Stimulated activated naive CD8-positive, alpha-beta T cell treated with anti-CD3 and anti-CD28 coated beads, Interleukin-15, Interleukin-2, amounts not matched to agents 100 U/mL and 50 U/mL, for 24 hours (primary cell): ENCODE measurements around the gene EGR4.

Source experiments
- ATAC-seq: fragments of 150-1000 bp; cut with Tn5 transposase; one replicate; pipeline ENCODE4 v1.10.0; 2021
- DNase-seq: peaks from one replicate; pipeline ENCODE4 v3.0.0; 2021

The EGR4 gene

DNA sequence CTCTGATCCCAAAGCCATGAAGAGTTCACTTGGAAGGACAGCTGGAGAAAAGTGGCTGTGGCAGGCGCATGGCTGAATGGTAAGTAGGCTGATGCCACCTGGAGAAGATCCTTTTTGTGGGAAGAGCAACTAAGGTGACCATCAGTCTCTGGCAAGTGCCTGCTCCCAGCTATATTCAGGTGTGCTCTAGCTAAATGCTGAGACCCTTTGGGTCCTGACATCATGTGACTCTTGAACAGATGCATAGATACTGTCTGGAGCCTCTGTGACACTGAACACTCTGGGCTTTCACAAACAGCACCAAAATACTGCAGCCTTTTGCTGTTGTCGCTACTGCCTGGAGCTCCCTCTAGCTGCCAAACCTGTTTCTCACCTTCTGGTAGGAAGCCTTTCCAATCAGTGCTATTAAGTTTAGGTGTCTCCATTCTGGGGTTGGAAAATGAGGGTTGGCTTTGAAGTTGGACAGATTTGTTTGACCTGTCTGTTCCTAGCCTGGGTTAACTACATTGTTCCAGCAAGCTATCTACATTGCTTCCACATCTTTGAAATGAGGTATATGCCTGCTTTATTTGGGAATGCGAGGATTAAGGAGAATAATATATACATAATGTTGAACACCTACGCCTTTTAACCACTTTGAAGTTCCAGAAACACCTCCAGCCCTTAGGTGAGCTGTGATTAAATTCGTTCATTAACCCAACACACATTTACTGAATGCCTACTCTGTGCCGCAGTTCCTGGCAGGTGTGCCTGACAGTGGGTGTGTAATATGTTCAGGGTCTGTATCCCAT, 3.1 kb downstream of the EGR4 start:
- peak; percentile 59 for DNase-seq
- no peak for ATAC-seq

DNA sequence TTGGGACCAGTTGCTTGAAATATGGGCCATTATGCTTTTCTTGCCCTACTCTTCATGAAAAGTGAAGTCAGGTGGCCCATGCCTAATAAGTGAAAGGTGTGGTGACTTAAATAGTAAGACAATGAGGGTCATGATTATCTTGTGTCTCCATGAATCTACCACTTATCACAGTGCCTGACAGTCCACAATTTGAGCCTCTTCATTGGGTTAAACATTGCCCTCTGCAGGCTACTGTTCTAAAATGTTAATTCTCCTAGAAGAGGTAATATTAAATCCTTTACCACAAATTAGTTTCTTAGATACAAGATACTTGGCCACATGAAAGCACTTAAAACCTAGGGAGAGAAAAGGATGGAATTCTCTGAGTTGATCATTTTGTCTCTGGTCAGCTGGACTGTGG, 4.0 kb downstream of the EGR4 start:
- DNase-seq (no peak), ATAC-seq (no peak)

DNA sequence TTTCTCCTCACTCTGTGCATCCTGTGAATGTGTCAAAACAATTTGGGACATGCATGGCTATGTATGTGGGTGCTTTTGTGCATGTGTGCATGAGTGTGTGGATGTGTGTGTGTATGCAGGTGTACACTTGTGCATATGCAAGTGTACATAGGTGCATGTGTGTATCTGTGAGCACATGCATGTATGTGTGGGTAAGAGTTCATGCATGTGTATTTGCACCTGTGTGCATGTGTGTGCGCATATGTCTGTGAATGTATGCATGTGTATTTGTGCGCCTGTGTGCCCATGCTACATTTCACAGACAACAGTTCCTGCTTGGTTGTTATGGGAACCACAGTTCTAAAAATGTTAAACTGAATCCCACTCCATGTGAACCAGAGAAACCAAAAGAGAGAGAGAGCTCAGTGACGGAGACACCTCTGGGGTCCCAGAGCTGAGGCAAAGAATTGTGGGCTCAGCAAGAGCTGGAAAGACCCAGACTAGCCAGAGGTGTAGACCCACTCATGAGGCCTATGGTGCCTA, 7.2 kb downstream of the EGR4 start:
- DNase-seq (no peak), ATAC-seq (no peak)

DNA sequence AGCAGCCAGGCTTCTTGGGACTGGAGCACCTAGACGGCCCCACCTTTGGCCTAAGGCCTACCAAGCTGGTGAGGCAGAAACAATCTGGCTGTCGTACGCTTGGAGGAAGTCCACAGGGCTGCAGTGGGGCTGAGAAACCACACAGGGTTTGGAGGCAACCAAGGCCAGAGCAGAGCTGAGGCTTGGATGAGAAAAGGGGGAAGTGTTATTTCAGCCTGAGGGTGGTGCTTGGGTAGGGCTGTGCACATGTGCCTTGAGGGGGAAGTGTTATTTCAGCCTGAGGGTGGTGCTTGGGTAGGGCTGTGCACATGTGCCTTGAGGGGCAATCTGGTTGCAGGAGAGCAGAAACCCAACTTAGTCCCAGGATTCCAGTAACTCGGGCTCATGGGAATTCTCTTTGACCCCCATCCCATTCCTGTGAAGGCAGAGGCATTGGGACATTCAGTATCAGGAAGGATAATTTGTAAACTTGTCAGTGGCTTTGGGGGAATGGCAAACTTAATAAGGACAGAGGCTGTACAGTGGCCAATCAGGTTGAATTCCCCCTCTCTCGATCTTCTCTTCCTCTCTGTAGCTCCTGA, 8.1 kb downstream of the EGR4 start:
- peak; percentile 54 for DNase-seq
- peak; percentile 51 for ATAC-seq

DNA sequence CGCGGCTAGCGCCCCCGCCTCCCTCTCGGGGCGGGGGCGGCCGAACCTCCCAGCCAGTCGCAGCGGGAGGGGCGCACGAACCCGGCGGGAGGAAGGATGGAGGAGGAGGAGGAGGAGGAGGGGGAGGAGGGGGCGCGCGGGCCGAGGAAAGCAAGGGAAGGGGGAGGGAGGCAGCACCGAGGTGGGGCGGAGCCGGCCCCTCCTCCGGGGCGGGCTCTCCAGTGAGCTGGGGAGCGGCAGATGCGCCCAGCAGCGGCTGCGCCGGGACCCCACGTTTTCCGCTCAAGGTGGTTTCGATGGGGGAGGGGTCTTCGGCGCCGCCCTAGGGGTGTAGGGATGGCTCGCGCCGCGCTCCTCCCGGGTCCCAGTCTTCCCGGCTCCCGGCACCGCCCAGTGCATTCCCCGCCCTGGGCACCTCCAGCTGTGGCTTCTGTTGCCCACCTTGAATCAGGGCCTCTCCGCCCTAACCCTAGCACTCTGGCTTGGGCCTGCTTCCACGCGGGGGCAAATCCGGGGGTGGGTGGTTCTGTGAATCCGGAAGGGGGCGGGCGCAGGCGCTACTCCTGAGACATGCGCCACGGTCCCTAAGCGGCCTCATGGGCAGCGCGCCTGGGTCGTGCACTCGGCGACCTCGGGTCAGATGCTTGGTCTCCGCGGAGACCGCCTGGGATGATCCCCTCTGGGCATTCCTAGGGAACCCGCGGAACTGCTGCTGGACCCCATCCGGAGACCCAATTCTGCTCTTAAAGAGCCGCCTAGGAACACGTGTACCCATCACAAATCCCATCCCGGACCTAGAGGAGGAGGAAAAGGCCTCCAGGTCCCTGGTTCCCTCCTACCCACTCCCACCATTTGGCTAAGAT, 8.8 kb downstream of the EGR4 start, which contains the start of gene FBXO41:
FBXO41 (minus strand) TSS at position 183 of the 863 bp plus-strand sequence. CDS start 14,848 bp downstream, outside the sequence.
- ATAC-seq (peak; percentile 87), DNase-seq (peak; percentile 86)

DNA sequence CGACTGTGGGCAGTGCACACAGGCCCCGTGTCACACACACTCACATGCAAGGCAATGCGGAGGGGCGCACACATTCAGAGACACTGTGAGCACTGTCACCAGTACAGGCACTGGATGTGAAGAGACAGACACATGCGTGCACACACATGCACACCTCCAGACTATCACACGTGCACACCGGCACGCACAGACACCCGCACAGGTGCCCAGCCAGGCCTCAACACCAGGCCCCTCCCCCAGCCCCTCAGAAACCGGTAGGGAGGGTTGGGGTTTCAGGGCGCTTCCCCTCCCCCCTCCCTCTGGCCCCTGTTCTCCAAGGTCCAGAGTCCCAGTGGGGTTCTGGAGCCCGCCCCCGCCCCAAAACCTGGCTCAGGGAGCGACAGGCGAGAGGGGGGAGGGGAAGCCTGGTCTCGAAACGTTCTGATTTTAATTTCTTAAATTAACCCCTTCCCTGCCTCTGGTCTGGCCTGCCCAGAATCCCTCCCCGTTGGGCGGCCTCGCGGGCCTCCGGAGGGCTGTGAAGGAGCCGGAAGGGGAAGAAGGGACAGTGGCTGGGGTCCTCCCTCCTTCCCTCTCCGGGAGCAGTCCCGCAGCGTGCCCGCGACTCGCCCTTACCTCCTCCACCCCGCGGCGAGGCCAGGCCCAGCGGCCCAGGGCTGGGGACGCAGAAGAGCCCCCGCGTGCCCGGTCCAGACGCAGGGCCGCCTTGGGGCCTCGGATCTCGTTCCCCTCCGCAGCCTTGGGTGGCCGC, 9.6 kb downstream of the EGR4 start:
- peak; percentile 16 for ATAC-seq
- peak; percentile 64 for DNase-seq

DNA sequence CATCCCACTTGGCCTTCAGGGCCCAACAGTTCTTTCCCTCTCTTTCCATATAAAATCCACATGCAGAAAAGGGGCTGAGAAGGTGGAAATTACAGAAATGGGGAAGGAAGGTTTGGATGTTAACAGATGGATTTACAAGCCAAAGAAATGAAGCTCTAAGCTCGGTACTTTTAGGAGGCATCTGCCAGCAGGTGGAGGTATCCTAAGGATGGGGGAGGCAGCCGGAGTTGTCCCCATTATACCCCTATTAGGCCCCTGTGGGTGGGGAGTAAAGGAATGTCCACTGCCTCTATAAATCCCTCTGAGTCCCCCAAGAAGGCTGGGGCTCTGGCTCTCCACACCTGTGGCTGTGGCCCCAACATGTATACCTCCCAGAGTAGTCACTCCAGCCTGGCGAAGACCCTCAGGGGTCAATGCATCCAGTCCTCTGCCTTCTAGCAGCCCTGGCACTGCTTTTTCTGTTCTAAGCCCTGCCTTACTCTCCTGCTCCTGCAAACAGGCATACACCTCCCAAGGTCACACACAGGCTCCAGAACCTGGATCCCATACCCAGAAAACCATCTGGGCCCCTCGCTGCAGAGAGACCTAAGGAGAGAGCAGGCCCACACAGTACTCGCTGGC, 10.3 kb downstream of the EGR4 start:
- ATAC-seq (no peak), DNase-seq (no peak)

DNA sequence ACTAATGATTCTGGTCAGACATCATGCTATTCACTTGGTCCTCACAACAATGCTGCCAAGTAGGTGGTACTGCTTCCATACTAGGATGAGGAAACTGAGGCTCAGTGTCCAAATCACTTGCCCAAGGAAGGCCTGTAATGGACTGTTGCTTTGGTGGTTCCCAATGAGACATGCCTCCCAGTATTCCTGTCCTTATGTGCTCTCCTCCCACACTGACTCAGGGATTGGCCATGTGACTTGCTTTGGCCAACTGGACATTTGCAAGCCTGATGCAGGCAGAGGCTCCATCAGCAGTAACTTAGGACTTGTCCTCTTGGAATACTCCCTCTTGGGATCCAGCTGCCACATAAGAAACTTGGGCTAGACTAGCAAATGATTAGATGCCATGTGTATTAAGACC, 12.1 kb downstream of the EGR4 start:
- DNase-seq (no peak), ATAC-seq (no peak)

DNA sequence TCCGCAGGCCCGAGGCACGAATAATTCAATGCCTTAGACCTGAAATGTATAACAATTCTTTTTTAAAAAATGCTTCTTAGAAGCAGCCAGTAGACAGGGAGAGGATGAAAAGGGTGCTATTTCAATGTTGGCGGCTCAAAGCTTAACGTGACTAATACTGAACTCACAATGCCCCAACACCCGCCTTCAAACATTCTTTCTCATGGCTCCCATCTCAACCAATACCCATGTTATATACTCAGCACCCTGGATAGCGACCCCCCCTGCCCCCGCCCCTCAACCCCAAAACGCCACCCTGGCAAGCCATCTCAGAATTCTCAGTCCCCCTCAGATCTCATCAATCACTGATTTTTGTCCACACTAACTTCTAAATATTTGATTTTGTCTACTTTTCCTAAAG, 13.5 kb downstream of the EGR4 start:
- DNase-seq (no peak), ATAC-seq (no peak)

DNA sequence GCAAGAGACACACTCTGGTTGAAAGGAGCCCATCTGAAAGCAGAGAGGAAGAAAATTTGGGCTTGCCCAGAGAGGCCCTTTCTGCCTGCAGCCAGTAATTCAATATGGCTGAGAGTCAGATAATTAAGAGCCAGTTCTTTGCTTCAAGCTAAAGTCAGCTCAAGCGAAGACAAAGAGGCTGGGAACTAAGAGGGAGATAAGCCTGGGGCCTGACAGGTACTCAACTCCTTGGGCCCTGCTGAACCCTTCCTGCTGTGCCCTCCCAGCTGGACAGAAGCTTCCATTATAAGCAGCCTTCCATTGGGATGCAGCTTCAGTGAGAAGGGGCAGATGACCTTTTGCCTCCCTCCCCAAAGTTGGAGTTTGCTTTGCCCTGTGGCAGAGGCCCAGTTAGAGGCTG, 21.1 kb downstream of the EGR4 start:
- ATAC-seq (no peak), DNase-seq (no peak)

DNA sequence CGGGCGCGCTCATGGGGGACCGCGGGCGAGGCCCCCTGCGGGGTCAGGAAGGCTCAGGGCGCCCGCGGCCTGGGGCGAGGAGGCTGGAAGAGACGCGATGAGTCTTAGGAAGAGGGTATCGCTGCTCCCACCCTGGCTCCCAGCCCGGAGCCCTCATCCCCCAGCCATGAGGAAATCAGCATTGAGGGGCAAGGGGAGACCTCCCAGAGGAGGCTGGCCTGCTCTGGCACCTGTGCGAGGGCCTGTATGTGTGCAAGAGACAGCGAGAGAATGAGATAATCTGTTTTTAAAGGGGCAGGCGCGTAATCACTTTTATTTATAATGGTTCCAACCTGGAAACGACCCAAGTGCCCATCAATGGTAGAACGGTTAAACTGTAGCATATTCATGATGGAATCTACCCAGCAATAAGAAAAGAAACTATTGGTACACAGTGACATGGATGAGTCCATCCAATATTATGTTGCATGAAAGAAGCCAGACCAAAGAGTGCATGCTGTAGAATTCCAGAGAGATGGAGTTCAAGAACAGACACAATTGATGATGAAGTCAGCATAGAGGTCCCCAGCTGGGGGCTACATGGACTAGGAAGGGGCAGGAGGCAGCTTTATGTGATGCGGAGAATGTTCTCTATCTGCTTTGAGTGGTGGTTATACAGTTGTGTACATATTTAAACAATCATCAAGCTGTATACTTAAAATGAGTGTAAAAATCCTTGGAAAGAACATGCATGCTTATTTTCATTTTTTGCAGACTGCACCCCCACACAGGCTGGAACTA, 23.5 kb downstream of the EGR4 start:
- peak; percentile 3 for ATAC-seq
- no peak for DNase-seq

DNA sequence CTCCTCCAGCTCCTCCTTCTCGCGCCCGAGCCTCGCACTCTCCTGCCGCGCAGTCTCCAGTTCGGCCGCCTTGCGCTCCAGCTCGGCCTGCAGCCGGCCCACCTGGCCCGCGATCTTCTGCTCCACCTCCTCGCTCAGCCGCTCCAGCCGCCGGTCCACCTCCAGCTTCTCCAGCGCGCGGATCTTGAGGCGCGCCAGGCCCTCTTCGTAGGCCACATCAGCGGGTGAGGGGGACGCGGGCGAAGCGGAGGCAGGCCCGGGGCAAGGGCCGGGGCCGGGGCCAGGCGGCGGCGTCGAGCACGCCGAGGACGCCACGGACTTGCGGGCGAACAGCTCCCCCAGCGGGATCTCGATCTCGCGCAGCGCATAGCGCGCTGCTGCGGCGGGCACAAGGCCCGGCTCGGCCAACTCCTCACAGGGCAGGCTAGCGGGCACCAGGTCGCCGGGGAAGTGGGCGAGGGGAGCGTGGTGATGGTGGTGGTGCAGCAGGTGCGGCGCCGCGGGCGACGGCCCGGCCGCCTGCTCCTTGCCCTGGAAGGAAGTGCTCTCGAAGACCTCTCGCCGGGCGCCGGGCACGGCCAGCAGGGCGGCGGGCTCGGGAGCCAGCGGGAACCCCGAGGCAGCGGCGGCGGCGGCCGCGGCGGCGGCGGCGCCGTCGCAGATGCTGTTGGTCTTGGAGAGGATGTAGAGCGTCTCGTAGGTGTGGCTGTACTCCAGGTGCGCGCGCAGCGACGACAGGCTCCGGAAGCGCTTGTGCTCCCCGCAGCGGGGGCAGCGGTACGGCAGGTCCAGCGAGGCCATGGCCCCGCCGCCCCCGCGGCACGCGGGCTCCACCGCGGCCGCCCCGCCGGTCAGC, 24.3 kb downstream of the EGR4 start:
- ATAC-seq (peak; percentile 75), DNase-seq (peak; percentile 61)

DNA sequence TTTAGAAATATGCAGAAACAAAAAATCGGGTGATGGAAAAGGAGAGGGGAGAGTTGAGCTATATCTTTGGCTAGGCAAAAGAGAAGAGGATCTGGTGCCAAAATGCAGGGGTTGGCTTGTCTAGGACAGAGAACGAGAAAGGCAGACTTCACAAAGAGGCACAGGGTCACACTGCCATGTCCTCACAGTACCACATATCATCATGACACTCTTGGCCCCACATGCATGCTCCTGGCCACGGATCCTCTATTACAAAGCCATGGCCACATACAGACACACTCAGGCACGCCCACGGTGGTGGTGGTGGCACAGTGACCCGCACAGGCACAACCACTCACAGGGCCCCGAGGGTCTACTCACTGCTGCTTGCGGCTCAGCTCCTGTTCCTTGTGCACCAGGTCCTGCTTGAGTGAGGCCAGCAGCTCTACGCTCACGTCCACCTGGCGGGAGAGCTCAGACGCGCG, 24.9 kb downstream of the EGR4 start:
- no peak for ATAC-seq

DNA sequence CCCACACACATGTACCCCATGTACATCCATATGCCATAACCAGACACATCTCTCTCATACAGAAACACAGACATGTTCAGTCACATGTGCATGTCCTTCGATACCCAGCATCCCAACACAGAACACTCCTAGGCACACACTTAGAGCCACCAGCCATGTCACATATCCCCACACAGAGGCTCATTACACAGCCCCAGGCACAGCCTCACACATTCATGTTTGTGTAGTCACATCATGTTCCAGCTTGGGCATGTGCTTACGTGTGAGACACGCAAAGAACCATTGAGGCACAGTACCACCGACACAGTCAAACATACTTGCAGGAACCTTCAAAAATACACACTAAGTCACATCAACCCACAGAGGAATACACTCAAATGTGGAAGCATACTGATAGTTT, 26.3 kb downstream of the EGR4 start:
- DNase-seq (no peak), ATAC-seq (no peak)

More for the DNA sequence above, 24.9 kb downstream of the EGR4 start:
- no peak for DNase-seq

DNA sequence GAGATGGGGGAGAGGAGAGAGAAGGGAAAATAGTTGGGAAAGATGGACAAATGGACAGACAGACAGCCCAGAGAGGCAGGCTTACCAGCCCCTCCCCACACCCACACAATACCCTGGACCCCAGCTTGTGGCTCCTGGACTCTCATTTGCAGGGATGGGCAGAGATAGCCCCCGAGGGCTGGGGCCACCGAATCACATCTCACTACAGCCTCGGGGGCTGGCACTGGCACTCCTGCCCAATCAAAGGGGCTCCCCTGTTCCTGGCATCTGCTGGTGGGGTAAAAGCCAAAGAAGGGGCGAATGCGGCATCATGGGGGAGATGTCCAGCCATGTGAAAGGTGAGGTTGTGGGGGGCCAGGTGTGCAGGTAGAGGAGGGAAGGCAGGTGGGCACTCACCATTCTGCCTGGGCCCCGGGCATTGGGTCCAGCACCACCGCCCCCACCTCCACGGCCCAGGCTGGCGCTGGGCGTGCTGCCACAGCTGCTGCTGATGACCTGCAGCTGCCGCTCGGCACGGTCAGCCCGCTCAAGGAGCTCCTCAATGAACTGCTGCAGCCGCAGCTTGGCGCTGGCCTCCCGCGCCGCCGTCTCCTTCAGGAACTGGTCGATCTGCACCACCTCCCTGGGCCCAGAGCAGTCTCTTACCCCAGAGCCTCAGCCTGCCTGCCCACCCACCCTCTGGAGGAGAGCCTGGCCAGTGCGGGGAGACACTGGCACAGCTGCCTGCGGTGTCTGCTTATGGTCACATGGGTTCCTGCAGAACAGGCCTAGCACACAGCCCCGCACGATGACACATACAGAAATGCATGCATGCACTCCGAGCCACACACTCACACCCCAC, 27.1 kb downstream of the EGR4 start:
- DNase-seq (no peak), ATAC-seq (no peak)

DNA sequence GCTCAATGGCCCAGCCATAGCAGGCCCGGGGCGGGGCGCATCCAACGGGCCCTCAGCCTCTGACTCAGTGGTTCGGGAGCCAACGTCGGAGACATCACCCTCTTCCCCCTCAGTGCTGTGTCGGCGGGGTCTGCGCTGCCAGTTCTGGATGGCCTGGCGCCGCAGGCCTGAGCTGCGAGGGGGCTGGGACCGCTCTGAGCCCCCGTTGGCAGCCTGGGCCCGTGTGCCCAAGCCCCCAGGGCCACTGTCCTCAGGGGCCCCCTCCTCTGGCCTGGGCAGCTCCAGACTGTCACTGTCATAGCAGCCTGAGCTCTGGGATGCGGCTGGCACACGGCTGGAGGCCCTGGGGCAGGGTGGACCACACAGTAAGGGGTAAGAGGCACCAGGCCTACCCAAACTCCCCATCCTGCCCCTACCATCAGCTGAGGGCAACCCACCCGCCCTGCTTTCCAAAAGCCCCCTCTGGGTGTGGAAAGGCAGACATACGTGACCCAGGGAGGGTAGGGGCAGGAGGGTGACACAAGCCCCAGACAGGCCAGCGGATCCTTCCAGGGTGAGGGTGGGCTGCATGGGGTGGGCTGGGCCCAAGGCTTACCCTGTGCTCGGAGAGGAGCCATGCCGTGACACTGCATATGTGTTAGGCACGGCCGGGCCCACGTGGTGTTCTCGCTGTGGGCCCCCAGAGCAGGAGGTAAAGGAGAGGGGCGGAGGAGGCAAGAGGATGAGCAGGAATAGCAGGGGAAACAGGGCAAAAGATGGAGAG, 27.9 kb downstream of the EGR4 start:
- no peak for ATAC-seq
- no peak for DNase-seq

DNA sequence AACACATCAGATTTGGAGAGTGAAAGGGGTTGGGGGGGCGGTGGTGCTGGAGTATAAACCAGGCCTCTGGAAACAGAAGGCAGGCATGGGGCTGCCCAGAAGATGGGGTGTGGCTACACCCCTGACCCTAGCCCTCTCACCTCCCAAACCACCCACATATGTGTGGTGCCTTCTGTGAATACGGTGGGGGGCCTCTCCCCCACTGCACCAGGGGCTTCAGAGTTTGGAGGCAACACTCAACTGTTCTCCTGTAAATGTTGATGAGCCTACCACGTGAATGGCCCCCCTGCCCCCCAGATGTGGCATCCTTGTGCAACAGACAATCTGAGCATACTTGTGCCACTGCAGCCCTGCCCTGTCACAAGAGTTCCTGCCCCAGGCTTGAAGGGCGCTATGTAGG, 28.6 kb downstream of the EGR4 start:
- ATAC-seq (no peak), DNase-seq (no peak)

DNA sequence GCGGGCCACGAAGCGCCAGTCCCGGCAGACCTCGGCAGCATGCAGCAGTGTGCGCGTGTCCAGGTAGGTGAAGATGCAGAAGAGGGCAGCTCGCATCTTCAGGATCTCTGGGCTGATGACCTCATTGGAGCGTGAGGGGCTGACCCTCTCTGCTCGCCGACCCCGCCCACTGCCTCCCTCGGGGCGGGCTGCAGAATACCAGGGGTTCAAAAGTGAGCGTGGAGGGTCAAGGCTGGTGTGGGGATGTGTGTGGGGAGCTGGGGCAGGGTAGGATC, 29.1 kb downstream of the EGR4 start:
- DNase-seq (no peak), ATAC-seq (no peak)
